ENCODE data around the gene ZNF576. TPM values are rescaled to one million over a fixed set of nuclear protein-coding genes. Genes with fewer than 3 reads are reported as not detected.
A peak's percentile ranks its signal among the peaks of the same experiment; 100 is the strongest.
"Not testable (repeated sequence)": the region's sequence is repeated elsewhere in the genome, so short reads cannot be mapped to it uniquely, and the experiment has no call there.

The ZNF576 gene
- total and polyA plus RNA-seq, 9 of the 15 experiments (the other 6 are each of a cell fraction or from before 2014, with no cell fraction given), result 6.8 to 18.2 (median 12.2) TPM

- TF ChIP-seq MBD1 (CRISPR knock-in tag; IDR thresholded peaks at IDR 0.05), result no peak
- TF ChIP-seq TFAP4 (CRISPR knock-in tag; IDR thresholded peaks at IDR 0.05; ENCODE audit: borderline replicate concordance), result peak; percentile 87
- no peak for TF ChIP-seq CBX2 (IDR thresholded peaks at IDR 0.05; ENCODE audit: insufficient read depth, low read length, poor library complexity, severe bottlenecking)
- TF ChIP-seq TCF7 (IDR thresholded peaks at IDR 0.05; ENCODE audit: borderline replicate concordance), result no peak
- TF ChIP-seq EWSR1 (IDR thresholded peaks at IDR 0.05; ENCODE audit: borderline replicate concordance, low read depth, partially characterized antibody), result no peak
- TF ChIP-seq ZNF780A (CRISPR knock-in tag; IDR thresholded peaks at IDR 0.05), result no peak
- peak; percentile 75; the same call in 1 of the 2 replicates for TF ChIP-seq ELF4 (CRISPR knock-in tag; IDR thresholded peaks at IDR 0.05)
- no peak; a peak in 1 of 4 replicates for TF ChIP-seq KDM4B (IDR thresholded peaks at IDR 0.05; ENCODE audit: borderline replicate concordance in 2 of 2, low read depth in 1 of 2)
- TF ChIP-seq EZH2 (IDR thresholded peaks at IDR 0.05; ENCODE audit: borderline replicate concordance, low read depth, low read length), result no peak
- TF ChIP-seq ZNF695 (CRISPR knock-in tag; IDR thresholded peaks at IDR 0.05), result no peak
- TF ChIP-seq ZNF384 (IDR thresholded peaks at IDR 0.05; ENCODE audit: low read depth, low read length), result no peak
- TF ChIP-seq PATZ1 (CRISPR knock-in tag; IDR thresholded peaks at IDR 0.05; ENCODE audit: borderline replicate concordance), result no peak; the same call in 1 of the 2 replicates
- TF ChIP-seq L3MBTL2 (IDR thresholded peaks at IDR 0.05), result 0 out of 2 replicates have a peak, but pooled peaks have one; percentile 34
Measured at GRCh38 chr19:43595999-43596841, at the start of gene ZNF576, which contains the start of gene IRGQ (continued).

GRCh38 chr19:43547926-43548325 is 48.5 kb upstream of the ZNF576 start:
- CTCF ChIA-PET (ENCODE audit: low intra/inter-chr PET ratio); ATAC-seq; BruUV-seq (replicated peaks); H3K27me3 ChIP-seq (ENCODE audit: control insufficient read depth in 2 of 2, insufficient read depth in 2 of 2, low read length in 2 of 2); in situ Hi-C loops (cut with MboI); H3K9me1 ChIP-seq (ENCODE audit: control insufficient read depth, insufficient read depth, low read length); H2AFZ ChIP-seq (ENCODE audit: low read depth, low read length); DNase-seq (ENCODE audit: extremely low read depth in 1 of 4, low spot score in 3 of 4); H3K79me2 ChIP-seq (ENCODE audit: control insufficient read depth, insufficient read depth, low read length); POLR2A ChIA-PET; H3K4me1 ChIP-seq (replicated peaks in 1 of 2; ENCODE audit: control insufficient read depth in 2 of 2, insufficient read depth in 2 of 2, low read length in 2 of 2); FAIRE-seq; intact Hi-C loops (cut with micrococcal nuclease); H3K4me2 ChIP-seq (ENCODE audit: insufficient read depth, low read length); H3K27ac ChIP-seq (ENCODE audit: extremely low read depth, low read depth, low read length); H4K20me1 ChIP-seq (replicated peaks; ENCODE audit: control insufficient read depth, insufficient read depth, low read length); H3K4me3 ChIP-seq; H3K9me3 ChIP-seq (replicated peaks; ENCODE audit: control insufficient read depth, insufficient read depth, low read depth, low read length); H3K9ac ChIP-seq (ENCODE audit: insufficient read depth in 1 of 2, low read depth in 2 of 2, low read length in 2 of 2): not testable (repeated sequence)
- WGBS (ENCODE audit: insufficient coverage, low coverage, missing lambda C conversion rate), result 72% methylated on average over 2 of the region's 24 CpGs
- H3K36me3 ChIP-seq (ENCODE audit: control insufficient read depth, insufficient read depth, low read length), result peaks cover 55% of the 10 kb centered on the region; the same call in 2 of the 3 replicates
